ENCODE measurements around the gene EXD1. TPM values are rescaled to one million over a fixed set of nuclear protein-coding genes. Genes with fewer than 3 reads are reported as not detected.

EXD1 gene
- total RNA-seq, 1 experiment from 2014 or later, result not detected

DNA sequence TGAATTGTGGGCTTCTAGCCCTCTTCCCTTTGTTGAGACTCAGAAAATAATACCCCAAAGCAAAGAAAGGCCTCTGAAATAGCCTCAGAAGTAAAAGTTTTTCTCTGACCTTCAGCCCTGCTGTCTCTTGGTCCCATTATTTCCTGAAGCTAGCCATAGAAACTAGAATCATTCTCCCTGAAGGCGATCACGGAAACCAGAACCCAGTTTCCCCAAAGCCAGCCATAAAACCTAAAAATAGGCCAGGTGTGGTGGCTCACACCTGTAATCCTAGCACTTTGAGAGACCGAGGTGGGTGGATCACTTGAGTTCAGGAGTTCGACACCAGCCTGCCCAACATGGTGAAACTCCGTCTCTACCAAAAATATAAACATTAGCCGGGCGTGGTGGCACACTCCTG is 27.2 kb downstream of the EXD1 start:
- ChIA-PET RAD21 (ENCODE audit: low non-redundant PET in 1 of 2, low total read pairs in 2 of 2, uncharacterized antibody in 2 of 2, unreplicated experiment in 2 of 2) (no interaction called here), CTCF (no interaction called here), POLR2A (no interaction called here)
- no peak overlapping the region for H3K4me3 ChIP-seq (replicated peaks in 1 of 2; ENCODE audit: low read depth in 1 of 2, low read length in 2 of 2)
- H3K36me3 ChIP-seq (ENCODE audit: control insufficient read depth in 1 of 2, insufficient read depth in 2 of 2, low read length in 2 of 2), result no peaks in the 10 kb centered on the region
- no peaks in the 10 kb centered on the region for H3K4me1 ChIP-seq (ENCODE audit: control insufficient read depth in 1 of 2, insufficient read depth in 2 of 2, low read length in 2 of 2)
- no peak overlapping the region for H3K27ac ChIP-seq (ENCODE audit: low read depth, low read length)
- H2AFZ ChIP-seq (ENCODE audit: low read depth, low read length, poor library complexity, severe bottlenecking), result peak overlapping the region; percentile 21
- H3K9me2 ChIP-seq (ENCODE audit: insufficient read depth), result no peaks in the 10 kb centered on the region
- H4K20me1 ChIP-seq (ENCODE audit: insufficient read depth), result no peaks in the 10 kb centered on the region
- intact Hi-C loops (cut with micrococcal nuclease), result no loop called here
- DNase-seq (ENCODE audit: low read depth, low spot score) (no peak), ATAC-seq (no peak)
- no peaks in the 10 kb centered on the region for H3K79me2 ChIP-seq (ENCODE audit: insufficient read depth, low read length)
- H3K9ac ChIP-seq (ENCODE audit: low read length), result no peak overlapping the region
- TF ChIP-seq, protein P1, sequence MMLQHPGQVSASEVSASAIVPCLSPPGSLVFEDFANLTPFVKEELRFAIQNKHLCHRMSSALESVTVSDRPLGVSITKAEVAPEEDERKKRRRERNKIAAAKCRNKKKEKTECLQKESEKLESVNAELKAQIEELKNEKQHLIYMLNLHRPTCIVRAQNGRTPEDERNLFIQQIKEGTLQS (IDR thresholded peaks at IDR 0.05), result no peak
- no peak for TF ChIP-seq RAD21 (IDR thresholded peaks at IDR 0.05; ENCODE audit: low read depth)
- TF ChIP-seq CEBPB (IDR thresholded peaks at IDR 0.05; ENCODE audit: low read depth), result no peak
- H3K9me3 ChIP-seq (ENCODE audit: control insufficient read depth in 1 of 2, insufficient read depth in 1 of 2, low read depth in 1 of 2, low read length in 2 of 2), result no peaks in the 10 kb centered on the region
- no peak overlapping the region for H3K4me2 ChIP-seq (ENCODE audit: low read length)
- no TSS peak for BruUV-seq (replicated peaks)
- H3K27me3 ChIP-seq (ENCODE audit: insufficient read depth, low read length), result no peaks in the 10 kb centered on the region

- H3K9ac ChIP-seq (ENCODE audit: low read length), result no peak overlapping the region
- no peak overlapping the region for H2AFZ ChIP-seq (ENCODE audit: low read depth, low read length, poor library complexity, severe bottlenecking)
- no peak for DNase-seq (ENCODE audit: low read depth, low spot score)
- no peak for TF ChIP-seq ZNF274 (IDR thresholded peaks at IDR 0.05; ENCODE audit: low read depth, low read length)
- no peak for TF ChIP-seq SP1 (IDR thresholded peaks at IDR 0.05; ENCODE audit: low read depth)
- TF ChIP-seq EZH2 (IDR thresholded peaks at IDR 0.05), result no peak
- no peak for TF ChIP-seq TCF7L2 (IDR thresholded peaks at IDR 0.05; ENCODE audit: borderline replicate concordance, extremely low read depth, insufficient read depth, insufficient read length)
- no peak for ATAC-seq
- H4K20me1 ChIP-seq (ENCODE audit: insufficient read depth), result no peaks in the 10 kb centered on the region
- no peaks in the 10 kb centered on the region for H3K79me2 ChIP-seq (ENCODE audit: insufficient read depth, low read length)
- no peak overlapping the region for H3K4me2 ChIP-seq (ENCODE audit: low read length)
- CTCF ChIA-PET, result no interaction called here
- POLR2A ChIA-PET, result interaction anchor here (0.6 kb wide), 1 partner anchor 223 kb away, joined by 3 read pairs; no protein-coding TSS in a partner anchor
- no peaks in the 10 kb centered on the region for H3K9me3 ChIP-seq (ENCODE audit: control insufficient read depth in 1 of 2, insufficient read depth in 1 of 2, low read depth in 1 of 2, low read length in 2 of 2)
- no peaks in the 10 kb centered on the region for H3K27me3 ChIP-seq (ENCODE audit: insufficient read depth, low read length)
- no peaks in the 10 kb centered on the region for H3K36me3 ChIP-seq (ENCODE audit: control insufficient read depth in 1 of 2, insufficient read depth in 2 of 2, low read length in 2 of 2)
- no peak overlapping the region for H3K4me3 ChIP-seq (replicated peaks in 1 of 2; ENCODE audit: low read depth in 1 of 2, low read length in 2 of 2)
- no TSS peak for BruUV-seq (replicated peaks)
- H3K4me1 ChIP-seq (ENCODE audit: control insufficient read depth in 1 of 2, insufficient read depth in 2 of 2, low read length in 2 of 2), result no peaks in the 10 kb centered on the region
- intact Hi-C loops (cut with micrococcal nuclease), result no loop called here
- RAD21 ChIA-PET (ENCODE audit: low non-redundant PET in 1 of 2, low total read pairs in 2 of 2, uncharacterized antibody in 2 of 2, unreplicated experiment in 2 of 2), result no interaction called here
- no peaks in the 10 kb centered on the region for H3K9me2 ChIP-seq (ENCODE audit: insufficient read depth)
- no peak overlapping the region for H3K27ac ChIP-seq (ENCODE audit: low read depth, low read length)
Observed at GRCh38 chr15:41199470-41199869, 31.1 kb downstream of the EXD1 start.
